ENCODE measurements around the gene HAO1. TPM values are rescaled to one million over a fixed set of nuclear protein-coding genes. Genes with fewer than 3 reads are reported as not detected.

HAO1 gene
- total and polyA plus RNA-seq, 2 of the 4 experiments (the other 2 are of a cell fraction) = not detected

GRCh38 chr20:7975851-7976414 is 35.7 kb upstream of the HAO1 start:
- dilution Hi-C loops (cut with HindIII; ENCODE audit: low sequenced_read_pairs, unreplicated experiment) = no loop called here
- H4K20me1 ChIP-seq (ENCODE audit: insufficient read depth, low read length) = no peaks in the 10 kb centered on the region
- CTCF ChIA-PET = interaction anchor here (0.5 kb wide), 1 partner anchor 745 kb away, joined by 3 read pairs; no protein-coding TSS in a partner anchor

More at GRCh38 chr20:7975851-7976414, 35.7 kb upstream of the HAO1 start:
- Histone ChIP-seq H4K8ac (ENCODE audit: low read depth in 2 of 2, low read length in 2 of 2) (no peak overlapping the region), H2AK9ac (replicated peaks; ENCODE audit: low read depth, low read length, poor library complexity) (no peak overlapping the region), H2AK5ac (ENCODE audit: low read depth, low read length) (no peak overlapping the region), H2BK20ac (ENCODE audit: low read depth, low read length) (no peak overlapping the region), H3K56ac (ENCODE audit: extremely low read depth, insufficient read depth, low read length) (no peak overlapping the region), H3K27me3 (ENCODE audit: control insufficient read depth, insufficient read depth, low read length) (peaks cover 6% of the 10 kb centered on the region; the same call in 1 of the 2 replicates), H2BK5ac (ENCODE audit: low read depth, low read length, poor library complexity, severe bottlenecking) (no peak overlapping the region), H3K79me1 (ENCODE audit: low read depth in 1 of 2, low read length in 2 of 2) (no peaks in the 10 kb centered on the region), H4K5ac (ENCODE audit: low read depth, low read length) (no peak overlapping the region), H4K91ac (ENCODE audit: insufficient read depth, low read depth, low read length) (no peak overlapping the region), H3K9me1 (ENCODE audit: insufficient read depth, low read length) (peaks cover 3% of the 10 kb centered on the region; the same call in 1 of the 2 replicates), H2AFZ (replicated peaks; ENCODE audit: low read length, poor library complexity) (no peak overlapping the region), H3K4ac (ENCODE audit: low read depth, low read length) (no peak overlapping the region), H3K4me2 (ENCODE audit: low read depth, low read length) (no peak overlapping the region), H2BK15ac (ENCODE audit: low read depth, low read length) (no peak overlapping the region), H3K9ac (ENCODE audit: low read depth, low read length) (no peak overlapping the region), H3K4me3 (ENCODE audit: insufficient read depth, low read depth, low read length) (no peak overlapping the region), H3K9me3 (ENCODE audit: control insufficient read depth, insufficient read depth, low read length) (no peaks in the 10 kb centered on the region), H3K36me3 (ENCODE audit: control insufficient read depth, insufficient read depth, low read length) (no peaks in the 10 kb centered on the region), H3K23ac (ENCODE audit: low read depth, low read length) (no peak overlapping the region), H3K14ac (replicated peaks; ENCODE audit: low read depth, low read length) (no peak overlapping the region), H2BK120ac (ENCODE audit: low read depth, low read length) (no peak overlapping the region), H3K4me1 (ENCODE audit: control insufficient read depth, insufficient read depth, low read length) (peaks cover 3% of the 10 kb centered on the region; the same call in 1 of the 2 replicates), H3K27ac (ENCODE audit: insufficient read depth, low read length) (no peak overlapping the region), H3K18ac (ENCODE audit: low read depth, low read length) (no peak overlapping the region)
- intact Hi-C loops (cut with micrococcal nuclease) = no loop called here
- POLR2A ChIA-PET (ENCODE audit: unreplicated experiment) = no interaction called here
- TF ChIP-seq BHLHE40 (IDR thresholded peaks at IDR 0.05; ENCODE audit: low read depth, low read length) = no peak
- in situ Hi-C loops (cut with MboI; ENCODE audit: low sequenced_read_pairs) = no loop called here
- no TSS peak for BruUV-seq (replicated peaks)
- peak; percentile 34 for DNase-seq
- no peak for ATAC-seq (ENCODE audit: low read depth)
- WGBS, 2 experiments (ENCODE audit: extremely low coverage in 2 of 2, insufficient read length in 1 of 2) = no CpG with 5 or more reads among the region's 9 CpGs

Measured in IMR-90 (cell line).